ENCODE data around the gene HOXD10.

Gene HOXD10

DNA sequence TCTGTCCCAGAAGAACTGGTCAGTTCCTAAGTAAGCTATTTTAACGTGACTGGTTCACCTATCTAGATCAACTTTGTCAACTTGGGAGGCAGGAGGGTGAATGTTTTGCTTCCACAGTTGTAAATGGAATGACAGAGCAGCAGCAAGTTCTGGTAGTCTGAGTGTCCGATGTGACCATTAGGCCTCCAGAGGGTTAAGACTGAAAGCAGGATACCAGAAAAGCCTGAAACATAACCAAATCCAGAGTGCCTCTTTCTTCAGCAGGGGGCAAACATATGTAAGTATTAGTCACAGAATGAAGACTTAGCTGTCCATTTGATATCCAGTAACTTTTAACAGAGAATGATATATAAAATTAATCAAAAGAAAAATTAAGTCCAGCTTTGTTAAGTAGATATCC lies 49.7 kb downstream of the HOXD10 start:
- Histone ChIP-seq H3K4me3 (ENCODE audit: extremely low read depth, insufficient read depth, low read length, poor library complexity, severe bottlenecking) (no peak overlapping the region), H3K9me3 (ENCODE audit: control insufficient read depth, low read length) (no peaks in the 10 kb centered on the region), H3K4me1 (ENCODE audit: control insufficient read depth, insufficient read depth, low read length, poor library complexity, severe bottlenecking) (no peaks in the 10 kb centered on the region), H3K27ac (ENCODE audit: low read depth, low read length, severe bottlenecking) (no peak overlapping the region), H3K36me3 (ENCODE audit: control insufficient read depth, insufficient read depth, low read length) (no peaks in the 10 kb centered on the region)
- 20% methylated on average over 1 of the region's 2 CpGs; no CpG with 5 or more reads in 1 of the 2 experiments for WGBS, 2 experiments (ENCODE audit: insufficient coverage in 2 of 2)

DNA sequence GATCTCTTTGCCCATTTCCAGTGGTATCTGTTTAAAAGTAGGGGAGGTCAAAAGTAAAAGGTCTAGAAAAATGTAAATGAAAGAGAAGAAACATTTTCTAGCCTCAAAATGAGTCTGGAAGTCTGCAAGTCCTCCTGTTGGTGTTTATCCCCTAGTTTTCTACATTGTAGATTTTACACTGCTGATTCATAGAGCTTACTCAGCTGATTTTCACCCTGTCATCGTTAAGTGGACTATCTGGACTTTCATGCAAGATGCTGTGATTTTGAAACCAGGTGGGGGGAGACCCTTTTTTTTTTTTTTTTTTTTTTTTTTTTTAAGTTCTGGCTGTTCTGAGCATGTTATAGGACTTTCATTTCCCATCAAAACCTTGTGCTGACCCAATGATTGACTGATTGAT lies 50.8 kb downstream of the HOXD10 start:
- Histone ChIP-seq H3K9me3 (ENCODE audit: control insufficient read depth, low read length) (no peaks in the 10 kb centered on the region), H3K4me3 (ENCODE audit: extremely low read depth, insufficient read depth, low read length, poor library complexity, severe bottlenecking) (no peak overlapping the region), H3K4me1 (ENCODE audit: control insufficient read depth, insufficient read depth, low read length, poor library complexity, severe bottlenecking) (no peaks in the 10 kb centered on the region), H3K36me3 (ENCODE audit: control insufficient read depth, insufficient read depth, low read length) (no peaks in the 10 kb centered on the region), H3K27ac (ENCODE audit: low read depth, low read length, severe bottlenecking) (no peak overlapping the region)
- WGBS, 2 experiments (ENCODE audit: insufficient coverage in 2 of 2) = no CpG with 5 or more reads among the region's 1 CpG

DNA sequence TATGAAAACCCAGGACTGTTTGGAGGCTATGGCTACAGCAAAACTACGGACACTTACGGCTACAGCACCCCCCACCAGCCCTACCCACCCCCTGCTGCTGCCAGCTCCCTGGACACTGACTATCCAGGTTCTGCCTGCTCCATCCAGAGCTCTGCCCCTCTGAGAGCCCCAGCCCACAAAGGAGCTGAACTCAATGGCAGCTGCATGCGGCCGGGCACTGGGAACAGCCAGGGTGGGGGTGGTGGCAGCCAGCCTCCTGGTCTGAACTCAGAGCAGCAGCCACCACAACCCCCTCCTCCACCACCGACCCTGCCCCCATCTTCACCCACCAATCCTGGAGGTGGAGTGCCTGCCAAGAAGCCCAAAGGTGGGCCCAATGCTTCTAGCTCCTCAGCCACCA lies 52.6 kb downstream of the HOXD10 start:
- no peak overlapping the region for H3K4me3 ChIP-seq (ENCODE audit: extremely low read depth, insufficient read depth, low read length, poor library complexity, severe bottlenecking)
- no peaks in the 10 kb centered on the region for H3K4me1 ChIP-seq (ENCODE audit: control insufficient read depth, insufficient read depth, low read length, poor library complexity, severe bottlenecking)
- H3K9me3 ChIP-seq (ENCODE audit: control insufficient read depth, low read length) = no peaks in the 10 kb centered on the region
- 40 to 77% methylated on average over 4 to 5 of the region's 5 CpGs for WGBS, 2 experiments (ENCODE audit: insufficient coverage in 2 of 2)
- no peaks in the 10 kb centered on the region for H3K36me3 ChIP-seq (ENCODE audit: control insufficient read depth, insufficient read depth, low read length)
- H3K27ac ChIP-seq (ENCODE audit: low read depth, low read length, severe bottlenecking) = no peak overlapping the region

Measured in mesodermal cell (in vitro differentiated cells).